Endothelial cell of umbilical vein (primary cell): ENCODE data around the gene ALK. TPM values are rescaled to one million over a fixed set of nuclear protein-coding genes. Genes with fewer than 3 reads are reported as not detected.

Source experiments
- BruUV-seq: library from RNA; stranded (reverse); fragments of 400-500 nt; replicated peaks from 2 replicates; lab custom pipeline; 2021; lab: Mats Ljungman, UMichigan
- CTCF ChIA-PET: fragments of 300-600, 350-600 bp; sonication (Branson Sonifier 250); formaldehyde crosslinking; loops from one replicate; lab custom pipeline; 2021; ENCODE audit warnings: antibody characterized with exemption, inconsistent platforms; lab: Charles Lee
- POLR2A ChIA-PET: fragments of 300-600, 350-600 bp; sonication (Branson Sonifier 250); formaldehyde crosslinking; loops from one replicate; lab custom pipeline; 2021; ENCODE audit warnings: antibody characterized with exemption, inconsistent platforms; lab: Charles Lee
- DNase-seq: peaks from one replicate; pipeline ENCODE4 v3.0.0-alpha.2; 2011; ENCODE audit warnings: low read depth, low spot score
- FAIRE-seq: peaks from 2 replicates; lab custom pipeline; 2011; peaks lifted over from hg19 to GRCh38; lab: Jason Lieb, UNC
- H2AFZ ChIP-seq: 2 replicates; pipeline ENCODE4 v1.6.0; 2012; ENCODE audit warnings: low read depth, low read length, control low read depth, inconsistent platforms
- H3K27ac ChIP-seq: 2 replicates; pipeline ENCODE4 v1.5.1; 2011; ENCODE audit warnings: low read depth, mild to moderate bottlenecking, control low read depth, low read length, moderate library complexity; ENCODE audit not compliant: insufficient read depth
- H3K27me3 ChIP-seq, 2 experiments: 2 replicates each; pipeline versions ENCODE4 v1.6.0 to v1.6.1; 2011; ENCODE audit warnings: low read length in 2 of 2, mixed read lengths in 1 of 2; ENCODE audit not compliant: control insufficient read depth in 2 of 2, insufficient read depth in 2 of 2
- H3K36me3 ChIP-seq, 2 experiments: 2 replicates in 1 of 2; 3 replicates in 1 of 2; pipeline ENCODE4 v1.5.1; 2011; ENCODE audit warnings: low read length in 2 of 2, mild to moderate bottlenecking in 1 of 2, moderate library complexity in 1 of 2; ENCODE audit not compliant: control insufficient read depth in 2 of 2, insufficient read depth in 2 of 2; ENCODE audit errors: extremely low read depth in 1 of 2
- H3K4me1 ChIP-seq: 3 replicates; pipeline ENCODE4 v1.5.1; 2011; ENCODE audit warnings: mild to moderate bottlenecking, low read length; ENCODE audit not compliant: control insufficient read depth, insufficient read depth; ENCODE audit errors: extremely low read depth
- H3K4me2 ChIP-seq: 2 replicates; pipeline ENCODE4 v1.6.1; 2011; ENCODE audit warnings: low read length, control low read depth, mixed read lengths; ENCODE audit not compliant: insufficient read depth
- H3K4me3 ChIP-seq, 3 experiments: fragments of 200-600 bp in 1 of 3; sonication (generic), shearing (Covaris generic) in 1 of 3; replicated peaks in 1 of 3; 2 replicates each; pipeline ENCODE4 v1.5.1; 2011 to 2016; ENCODE audit warnings: control low read depth in 3 of 3, low read length in 3 of 3, mild to moderate bottlenecking in 2 of 3, inconsistent platforms in 1 of 3, low read depth in 1 of 3, moderate library complexity in 1 of 3; ENCODE audit not compliant: insufficient read depth in 1 of 3
- H3K79me2 ChIP-seq: 2 replicates; pipeline ENCODE4 v1.6.0; 2012; ENCODE audit warnings: low read length, inconsistent platforms; ENCODE audit not compliant: control insufficient read depth, insufficient read depth
- H3K9ac ChIP-seq: replicated peaks from 2 replicates; pipeline ENCODE3; 2011; ENCODE audit warnings: low read length, control low read depth; ENCODE audit not compliant: insufficient read depth; ENCODE audit errors: extremely low read depth
- H3K9me1 ChIP-seq: replicated peaks from 3 replicates; pipeline ENCODE4 v1.6.0; 2011; ENCODE audit warnings: mild to moderate bottlenecking, low read length; ENCODE audit not compliant: control insufficient read depth, insufficient read depth; ENCODE audit errors: extremely low read depth
- H3K9me3 ChIP-seq: replicated peaks from 2 replicates; pipeline ENCODE4 v1.5.1; 2012; ENCODE audit warnings: low read length, inconsistent platforms; ENCODE audit not compliant: control insufficient read depth, insufficient read depth
- H4K20me1 ChIP-seq: replicated peaks from 2 replicates; pipeline ENCODE3; 2011; ENCODE audit warnings: mild to moderate bottlenecking, low read length; ENCODE audit not compliant: control insufficient read depth, insufficient read depth; ENCODE audit errors: extremely low read depth
- EZH2 ChIP-seq: IDR thresholded peaks from 2 replicates; pipeline ENCODE4 v1.6.1; 2012; ENCODE audit warnings: borderline replicate concordance, low read depth, mild to moderate bottlenecking, moderate library complexity, low read length, inconsistent platforms; ENCODE audit not compliant: severe bottlenecking
- FOS ChIP-seq: IDR thresholded peaks from 2 replicates; pipeline ENCODE4 v1.6.1; 2011; ENCODE audit warnings: mild to moderate bottlenecking, low read length, moderate library complexity, borderline replicate concordance; ENCODE audit not compliant: insufficient read depth
- GATA2 ChIP-seq: IDR thresholded peaks from 2 replicates; pipeline ENCODE4 v1.7.0; 2011; ENCODE audit warnings: low read depth, mild to moderate bottlenecking, moderate library complexity, mixed read lengths, low read length; ENCODE audit not compliant: insufficient read length, insufficient read depth
- JUN ChIP-seq: IDR thresholded peaks from 2 replicates; pipeline ENCODE4 v1.6.1; 2011; ENCODE audit warnings: borderline replicate concordance, low read depth; ENCODE audit not compliant: insufficient read length, insufficient read depth
- MYC ChIP-seq: IDR thresholded peaks from one replicate; pipeline ENCODE4 v1.6.1; 2011; ENCODE audit warnings: mild to moderate bottlenecking, low read depth, low read length
- POLR2A ChIP-seq: IDR thresholded peaks from 2 replicates; pipeline ENCODE4 v1.6.1; 2012; ENCODE audit warnings: low read depth, mild to moderate bottlenecking, control low read depth, low read length
- POLR2AphosphoS5 ChIP-seq: IDR thresholded peaks from 2 replicates; pipeline ENCODE4 v1.6.1; 2012; ENCODE audit warnings: low read depth, mild to moderate bottlenecking, control low read depth, low read length, moderate library complexity; ENCODE audit not compliant: insufficient read depth
- dilution Hi-C: fragments of 300-500 bp; cut with MboI; formaldehyde crosslinking; loops from one replicate; pipeline ENCODE4 v1.15.0; 2019; ENCODE audit warnings: low sequenced_read_pairs; ENCODE audit not compliant: extremely low pct_ligation_motif_present
- intact Hi-C: fragments of 100-400 bp; cut with micrococcal nuclease; formaldehyde crosslinking; loops from one replicate; pipeline ENCODE4 v1.10.0; 2022
- polyA plus RNA-seq, 4 experiments: library from polyadenylated mRNA; depleted of rRNA in 3 of 4; stranded (reverse) in 3 of 4; unstranded in 1 of 4; fragments of >200 nt; gene quantifications; 2 replicates each; pipeline versions ENCODE4 v1.2.1 to v1.2.3, GENCODE V29; 2011 to 2012; ENCODE audit warnings: missing spikeins in 1 of 4
- total RNA-seq: library from RNA; stranded (reverse); gene quantifications from 2 replicates; pipeline ENCODE4 v1.2.3, GENCODE V29; 2021
- TF ChIP-seq, protein P1 (sequence below): IDR thresholded peaks from 2 replicates; pipeline ENCODE4 v1.6.1; 2011; ENCODE audit not compliant: insufficient read depth, insufficient read length
- TF ChIP-seq, protein P2 (sequence below), 2 donors: IDR thresholded peaks; 1 replicate in 1 of 2; 2 replicates in 1 of 2; pipeline ENCODE4 v1.5.1; 2011; ENCODE audit warnings: low read length in 2 of 2, mild to moderate bottlenecking in 2 of 2, moderate library complexity in 2 of 2, control low read depth in 1 of 2, inconsistent platforms in 1 of 2, low read depth in 1 of 2; ENCODE audit not compliant: insufficient read depth in 1 of 2; ENCODE audit errors: extremely low read depth in 1 of 2

Gene ALK
- total and polyA plus RNA-seq, 2 donors (not counting 3 experiments of a cell fraction or from before 2014, with no cell fraction given): not detected

DNA sequence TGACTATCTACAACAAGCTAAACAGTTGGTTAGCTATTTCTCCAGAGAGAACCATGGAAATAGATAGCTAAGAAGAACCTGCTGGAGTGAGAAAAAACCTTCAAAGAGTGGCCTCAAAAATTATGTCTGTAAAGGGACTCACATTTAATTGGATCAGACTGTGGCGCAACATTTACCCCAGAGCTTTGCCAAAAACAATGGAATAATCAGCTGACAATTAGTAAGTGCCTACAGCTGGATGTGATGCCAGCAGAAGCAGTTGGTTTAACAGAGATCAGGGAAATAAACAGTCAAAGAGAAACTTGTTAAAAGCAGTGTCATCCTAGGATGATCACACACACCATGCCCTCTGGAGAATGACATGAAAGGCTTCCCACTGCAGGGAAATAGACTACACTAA lies 495.5 kb downstream of the ALK start:
- Histone ChIP-seq H3K36me3 (no peaks in the 10 kb centered on the region), H3K9me1 (no peaks in the 10 kb centered on the region), H3K4me1 (no peaks in the 10 kb centered on the region), H2AFZ (no peak overlapping the region), H3K4me2 (no peak overlapping the region), H3K9me3 (no peaks in the 10 kb centered on the region), H3K4me3 (no peak overlapping the region), H3K27me3 (no peaks in the 10 kb centered on the region), H4K20me1 (no peaks in the 10 kb centered on the region), H3K9ac (no peak overlapping the region), H3K79me2 (no peaks in the 10 kb centered on the region), H3K27ac (no peak overlapping the region)
- FAIRE-seq: no peak
- intact Hi-C loops: no loop called here
- ChIA-PET CTCF (no interaction called here), POLR2A (no interaction called here)
- BruUV-seq: no TSS peak
- TF ChIP-seq, protein P1, sequence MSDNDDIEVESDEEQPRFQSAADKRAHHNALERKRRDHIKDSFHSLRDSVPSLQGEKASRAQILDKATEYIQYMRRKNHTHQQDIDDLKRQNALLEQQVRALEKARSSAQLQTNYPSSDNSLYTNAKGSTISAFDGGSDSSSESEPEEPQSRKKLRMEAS: no peak
- TF ChIP-seq POLR2A (no peak), EZH2 (no peak), GATA2 (no peak), POLR2AphosphoS5 (no peak), FOS (no peak), JUN (no peak), MYC (no peak)
- TF ChIP-seq, protein P2, sequence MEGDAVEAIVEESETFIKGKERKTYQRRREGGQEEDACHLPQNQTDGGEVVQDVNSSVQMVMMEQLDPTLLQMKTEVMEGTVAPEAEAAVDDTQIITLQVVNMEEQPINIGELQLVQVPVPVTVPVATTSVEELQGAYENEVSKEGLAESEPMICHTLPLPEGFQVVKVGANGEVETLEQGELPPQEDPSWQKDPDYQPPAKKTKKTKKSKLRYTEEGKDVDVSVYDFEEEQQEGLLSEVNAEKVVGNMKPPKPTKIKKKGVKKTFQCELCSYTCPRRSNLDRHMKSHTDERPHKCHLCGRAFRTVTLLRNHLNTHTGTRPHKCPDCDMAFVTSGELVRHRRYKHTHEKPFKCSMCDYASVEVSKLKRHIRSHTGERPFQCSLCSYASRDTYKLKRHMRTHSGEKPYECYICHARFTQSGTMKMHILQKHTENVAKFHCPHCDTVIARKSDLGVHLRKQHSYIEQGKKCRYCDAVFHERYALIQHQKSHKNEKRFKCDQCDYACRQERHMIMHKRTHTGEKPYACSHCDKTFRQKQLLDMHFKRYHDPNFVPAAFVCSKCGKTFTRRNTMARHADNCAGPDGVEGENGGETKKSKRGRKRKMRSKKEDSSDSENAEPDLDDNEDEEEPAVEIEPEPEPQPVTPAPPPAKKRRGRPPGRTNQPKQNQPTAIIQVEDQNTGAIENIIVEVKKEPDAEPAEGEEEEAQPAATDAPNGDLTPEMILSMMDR (IDR thresholded peaks at IDR 0.05; ENCODE audit: extremely low read depth in 1 of 2, insufficient read depth in 1 of 2, low read depth in 1 of 2, low read length in 2 of 2): no peak
- dilution Hi-C loops: no loop called here
- no peak for DNase-seq
